GM18867 (cell line): ENCODE measurements around the gene GRP.

Source experiments
- ATAC-seq: cut with Tn5 transposase; IDR thresholded peaks from one replicate; pipeline ENCODE4 v1.9.1; 2021; ENCODE audit warnings: mild to moderate bottlenecking, moderate library complexity; ENCODE audit not compliant: unreplicated experiment

The GRP gene

DNA sequence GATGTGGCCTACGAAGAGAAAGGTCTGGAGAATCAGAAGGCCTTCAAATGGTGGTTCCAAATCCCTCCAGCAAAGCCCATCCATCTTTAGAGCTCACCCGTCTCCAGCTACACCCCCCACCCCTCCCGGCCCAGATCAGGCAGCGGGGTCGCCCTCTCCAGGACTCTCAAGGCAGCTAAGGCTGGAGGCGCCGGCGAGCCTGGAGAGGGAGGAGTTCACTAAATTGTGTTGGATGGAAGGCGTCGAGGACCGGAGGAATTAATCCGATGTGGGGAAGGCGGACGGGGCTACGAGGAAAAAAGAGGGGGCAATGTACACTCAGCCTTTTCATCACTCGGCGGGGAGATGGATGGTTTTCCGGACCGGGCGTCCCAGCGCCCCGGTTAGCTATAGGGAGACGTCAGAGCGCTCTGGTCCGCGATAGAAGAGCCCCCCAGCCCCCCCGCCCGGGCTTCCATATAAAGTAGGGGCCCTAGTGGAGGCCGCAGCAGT lies at the start of gene GRP:
Gene GRP (plus strand): TSS at position 487 of the 492 bp plus-strand sequence. CDS start 108 bp downstream, outside the sequence.
- no peak for ATAC-seq

DNA sequence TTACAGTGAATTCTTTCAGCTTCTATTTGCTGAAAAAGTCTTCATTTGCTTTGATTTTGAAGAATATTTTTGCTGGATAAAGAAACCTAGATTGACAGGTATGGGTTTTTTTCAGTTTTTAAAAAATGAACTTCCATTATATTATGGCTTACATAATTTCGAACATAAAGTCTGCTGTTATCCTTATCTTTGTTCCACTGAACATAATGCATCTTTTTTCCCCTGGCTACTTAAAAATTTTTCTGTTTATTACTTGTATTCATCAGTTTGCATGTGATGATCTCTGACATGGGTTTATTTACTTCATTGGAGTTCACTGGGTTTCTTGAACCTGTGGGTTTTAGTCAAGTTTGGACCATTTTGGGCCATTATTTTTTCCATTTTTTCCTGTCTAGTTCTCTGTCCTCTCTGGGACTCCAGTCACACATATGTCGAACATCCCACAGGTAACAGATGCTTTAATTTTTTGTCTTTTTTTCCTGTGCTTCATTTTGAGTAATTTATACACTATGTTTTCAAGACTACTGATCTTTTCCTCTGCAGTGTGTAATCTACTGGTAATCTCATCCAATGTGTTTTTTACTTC lies 47.2 kb upstream of the GRP start:
- ATAC-seq = no peak

DNA sequence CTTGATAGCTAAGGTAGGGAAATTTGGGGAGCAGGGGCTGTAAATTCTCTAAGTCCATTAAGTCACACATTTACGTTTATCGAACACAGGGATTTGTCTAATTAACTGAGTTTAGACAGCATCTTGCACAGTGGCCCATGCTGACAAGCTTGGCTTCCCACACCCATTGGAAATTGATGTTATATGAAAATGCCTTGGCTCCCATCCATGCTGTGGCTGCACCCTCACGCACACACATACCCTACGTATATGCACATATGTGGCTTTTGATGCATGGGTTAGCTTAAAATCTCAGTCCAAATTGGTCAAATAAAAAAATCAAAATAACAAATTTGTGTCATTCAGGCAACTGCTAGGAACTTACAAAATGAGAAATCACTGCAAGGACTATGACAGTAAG lies 42.5 kb upstream of the GRP start:
- ATAC-seq = no peak

DNA sequence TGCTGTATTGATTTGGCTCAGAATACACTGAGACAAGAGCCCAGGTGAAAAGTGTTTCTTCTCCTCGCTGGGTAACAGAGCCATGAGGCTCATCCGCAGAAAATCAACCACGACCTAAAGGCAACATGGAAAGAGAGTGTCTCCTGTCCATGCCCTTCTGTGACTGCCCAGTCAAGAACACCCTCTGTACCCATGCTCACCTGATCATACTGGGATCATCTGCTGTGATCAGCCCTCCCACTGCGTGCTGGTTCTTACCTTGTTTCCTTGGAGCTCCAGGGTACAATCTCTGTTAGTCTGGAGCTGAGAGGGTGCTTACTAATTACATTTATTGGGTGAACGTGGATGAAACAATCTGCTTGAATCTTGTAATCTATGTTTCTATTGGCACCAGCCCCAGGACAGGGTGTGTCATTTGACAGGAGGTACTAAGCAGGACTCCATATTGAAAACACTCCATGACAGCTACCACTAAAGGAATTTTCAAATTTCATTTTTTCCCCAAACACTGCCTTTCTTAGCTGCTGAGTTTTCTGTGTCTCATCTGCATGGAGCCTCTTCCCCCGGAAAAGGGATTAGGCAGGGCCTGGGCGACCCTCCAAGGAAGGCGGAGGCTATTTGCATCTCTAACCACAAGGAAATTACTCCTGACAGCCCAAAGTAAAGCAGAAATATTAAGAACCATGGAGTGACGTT lies 39.7 kb upstream of the GRP start:
- no peak for ATAC-seq

DNA sequence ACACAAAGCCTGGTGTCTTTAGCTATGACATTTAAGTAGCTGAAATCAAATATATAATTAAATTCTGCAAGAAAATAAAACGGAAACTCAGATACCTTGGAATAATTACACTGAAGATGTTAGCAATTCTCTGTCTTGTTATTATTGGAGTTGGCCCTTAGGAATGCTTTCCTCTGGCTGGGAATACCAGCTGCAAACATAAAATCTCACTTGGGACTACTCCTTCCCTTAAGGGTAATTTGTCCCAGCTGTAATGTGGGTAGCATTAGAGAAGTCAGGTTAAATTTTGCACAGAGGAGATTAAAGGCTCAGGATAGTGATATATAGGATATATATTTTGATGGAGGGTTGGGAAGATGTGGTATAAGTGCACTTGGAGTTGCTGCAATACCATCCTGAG lies 37.3 kb upstream of the GRP start:
- ATAC-seq = no peak

DNA sequence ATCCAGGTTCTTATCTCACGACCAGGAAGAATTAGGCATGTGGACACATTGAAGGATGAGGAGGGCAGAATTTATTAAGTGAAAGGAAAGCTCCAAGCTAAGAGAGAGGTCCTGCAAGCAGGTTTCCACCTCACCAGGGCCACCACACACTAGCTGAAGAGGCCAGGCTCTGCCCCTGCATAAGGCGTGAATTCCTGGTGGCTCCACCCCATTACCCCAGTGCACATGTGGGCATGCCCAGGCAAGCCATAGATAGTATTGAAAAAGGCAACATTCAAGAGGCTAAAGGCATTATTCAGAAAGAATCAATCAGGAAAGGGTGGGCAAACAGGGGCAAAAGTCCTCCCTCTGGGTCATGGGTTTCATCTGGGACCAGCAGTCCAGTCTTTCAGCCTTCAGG lies 30.9 kb upstream of the GRP start:
- ATAC-seq = no peak

DNA sequence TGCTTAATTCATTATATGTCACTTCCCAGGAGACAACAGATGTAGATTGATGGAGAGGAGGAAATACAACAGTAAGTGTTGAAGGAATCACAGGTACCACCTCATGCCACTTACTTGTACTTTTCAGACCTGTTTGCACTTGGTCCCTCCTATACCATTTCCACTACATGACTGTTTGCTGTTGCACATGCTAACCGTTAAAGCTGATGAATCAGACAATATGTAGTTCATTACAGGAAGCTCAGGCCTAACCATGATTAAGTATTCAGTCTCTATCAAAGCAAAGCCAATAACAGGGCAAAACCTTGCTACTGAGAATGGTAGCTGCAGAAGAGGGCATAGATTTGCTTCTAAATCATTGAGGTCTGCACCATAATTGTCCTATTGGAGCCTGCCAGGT lies 30.2 kb upstream of the GRP start:
- no peak for ATAC-seq

DNA sequence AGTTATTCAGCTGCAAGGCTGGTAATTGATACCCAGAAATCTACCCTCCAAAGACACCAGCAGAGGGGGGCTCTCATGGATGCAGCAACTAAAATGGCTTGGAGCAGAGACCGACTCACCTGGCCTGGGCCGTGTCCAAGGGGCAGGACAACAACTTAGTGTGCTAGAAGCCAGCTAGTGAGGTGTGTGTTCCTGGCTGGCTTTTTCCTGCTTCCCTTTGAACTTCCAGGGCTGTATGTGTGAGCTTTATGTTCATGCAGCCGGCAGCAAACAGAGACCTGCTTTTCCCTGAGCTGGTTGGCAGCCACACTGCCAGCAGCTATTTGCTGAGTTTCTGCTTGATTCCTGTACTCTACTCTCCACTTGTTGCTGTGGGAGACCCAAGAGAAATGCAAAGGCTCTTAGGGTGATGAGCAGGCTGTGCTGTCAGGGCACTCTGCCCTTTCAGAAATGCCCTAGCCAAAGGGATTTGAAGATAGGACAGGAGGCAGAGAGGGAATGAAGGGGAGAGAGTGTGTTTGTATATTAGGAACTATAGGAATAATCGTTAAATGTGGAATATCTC lies 23.7 kb upstream of the GRP start:
- ATAC-seq = no peak

DNA sequence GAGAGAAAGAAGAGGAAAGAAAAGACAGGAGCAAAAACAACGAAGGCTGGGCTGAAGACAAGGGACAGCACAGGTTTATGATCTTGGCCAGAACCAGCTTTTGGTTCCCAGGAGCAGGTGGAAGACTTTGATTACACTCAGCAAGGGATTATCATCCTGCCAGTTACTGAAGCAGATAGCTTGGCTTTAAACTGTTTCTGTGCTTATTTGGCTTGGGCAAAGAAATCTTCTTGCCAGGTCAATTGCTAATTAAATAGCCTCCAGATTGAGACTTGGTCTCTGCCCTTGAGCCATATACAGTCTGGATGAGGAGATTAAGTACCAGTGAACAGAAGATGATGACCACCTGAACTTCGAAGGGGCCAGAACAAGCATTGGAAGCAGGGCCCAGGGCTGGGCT lies 22.3 kb upstream of the GRP start:
- no peak for ATAC-seq

DNA sequence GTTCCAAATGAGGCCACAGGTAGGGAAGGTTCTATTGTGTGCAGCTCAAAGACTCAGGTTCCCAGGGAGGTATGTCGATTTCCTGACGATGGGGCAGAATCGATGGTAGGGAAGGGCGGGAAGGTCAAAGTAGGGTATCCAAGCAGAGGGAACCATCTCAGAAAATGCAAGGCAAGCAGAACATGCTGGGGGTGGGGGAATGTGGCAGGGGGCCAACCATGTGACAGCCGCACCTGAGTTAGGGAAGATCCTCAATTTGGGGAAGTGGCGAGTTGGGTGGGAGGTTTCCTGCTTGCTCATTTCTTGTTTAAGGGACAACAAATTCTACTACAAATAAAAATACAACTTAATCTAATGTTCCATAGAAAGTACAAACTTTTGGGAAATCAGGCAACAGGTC lies 21.7 kb upstream of the GRP start:
- ATAC-seq = no peak

DNA sequence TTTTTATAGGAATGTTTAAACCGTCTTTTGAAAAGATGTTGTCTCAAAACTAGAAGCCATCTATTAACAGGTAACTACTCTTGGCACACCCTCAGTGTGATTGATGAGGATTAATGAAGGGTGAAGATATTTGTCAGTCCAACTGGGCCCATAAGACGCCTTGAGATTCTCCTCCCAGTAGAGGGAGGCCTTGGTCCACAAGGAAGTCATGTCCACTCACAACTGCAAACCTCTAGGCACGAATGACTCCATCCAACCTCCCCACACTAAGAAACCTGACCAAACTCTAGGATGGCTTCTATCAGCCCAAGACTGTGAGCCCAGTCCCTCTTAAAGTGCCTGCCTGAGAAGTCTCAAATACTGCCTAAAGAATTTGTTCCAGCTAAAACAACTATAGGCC lies 19.2 kb upstream of the GRP start:
- ATAC-seq = no peak

DNA sequence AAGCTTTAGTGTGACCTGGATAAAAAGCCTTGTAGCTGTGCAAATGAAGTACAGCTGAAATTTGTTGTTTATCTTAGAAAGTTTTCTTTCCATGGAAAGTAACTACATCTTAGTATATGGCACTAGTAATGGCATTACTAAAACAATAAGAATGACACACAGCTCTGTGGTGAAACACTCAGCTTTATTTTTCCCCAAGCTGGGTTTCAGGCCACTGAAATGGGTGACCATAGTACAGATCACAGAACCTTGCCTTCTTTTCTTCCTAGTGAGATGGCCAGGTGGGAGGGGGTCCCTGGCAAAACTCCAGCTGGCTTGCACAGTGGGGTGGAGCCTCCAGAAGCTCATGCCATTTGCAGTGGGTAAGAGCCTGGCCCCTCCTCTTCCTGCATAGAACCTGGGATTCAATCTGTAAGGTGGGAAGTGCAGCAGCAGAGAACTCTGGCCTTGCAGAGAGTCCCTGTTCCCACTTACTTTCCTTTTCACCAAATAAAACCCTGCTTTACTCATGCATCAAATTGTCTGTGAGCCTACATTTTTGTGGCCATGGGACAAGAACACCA lies 17.6 kb upstream of the GRP start:
- ATAC-seq = no peak

DNA sequence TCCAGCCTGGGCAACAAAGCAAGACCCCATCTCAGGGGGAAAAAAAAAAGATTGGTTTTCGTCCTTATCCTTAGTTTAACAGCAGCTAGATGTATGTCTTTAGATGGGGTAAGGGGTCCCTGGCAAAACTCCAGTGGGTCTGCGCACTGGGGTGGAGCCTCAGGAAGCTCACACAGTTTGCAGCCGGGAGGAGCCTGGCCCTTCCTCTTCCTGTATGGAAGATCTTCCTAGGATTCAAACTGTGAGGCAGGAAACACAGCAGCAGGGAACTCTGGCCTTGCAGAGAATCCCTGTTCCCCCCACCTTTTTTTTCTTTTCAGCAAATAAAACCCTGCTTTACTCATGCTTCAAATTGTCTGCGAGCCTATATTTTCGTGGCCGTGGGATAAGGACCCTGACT lies 12.5 kb upstream of the GRP start:
- no peak for ATAC-seq

DNA sequence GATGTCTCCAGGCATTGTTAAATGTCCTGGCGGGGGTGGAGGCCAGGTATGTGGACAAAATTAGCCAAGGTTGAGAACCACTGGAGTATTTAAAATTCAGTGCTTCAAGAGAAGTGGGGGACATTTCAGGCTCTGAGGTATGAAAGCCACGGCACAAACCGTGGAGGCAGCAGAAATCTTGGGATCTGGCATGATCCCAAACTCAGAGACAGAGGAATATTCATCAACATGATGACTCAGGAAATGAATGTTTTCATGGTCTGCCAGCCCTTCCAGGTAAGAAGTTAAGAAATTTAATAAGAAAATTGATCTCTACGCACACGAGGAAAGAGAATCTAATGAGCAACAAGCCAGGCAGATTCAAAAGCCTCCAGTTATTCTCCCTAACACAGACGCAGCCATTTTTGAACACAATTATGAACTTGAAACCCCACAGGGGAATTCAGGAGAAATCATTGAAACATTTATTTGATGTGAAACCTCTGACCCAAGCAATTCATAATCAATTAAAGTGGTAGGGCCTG lies 11.3 kb upstream of the GRP start:
- no peak for ATAC-seq

DNA sequence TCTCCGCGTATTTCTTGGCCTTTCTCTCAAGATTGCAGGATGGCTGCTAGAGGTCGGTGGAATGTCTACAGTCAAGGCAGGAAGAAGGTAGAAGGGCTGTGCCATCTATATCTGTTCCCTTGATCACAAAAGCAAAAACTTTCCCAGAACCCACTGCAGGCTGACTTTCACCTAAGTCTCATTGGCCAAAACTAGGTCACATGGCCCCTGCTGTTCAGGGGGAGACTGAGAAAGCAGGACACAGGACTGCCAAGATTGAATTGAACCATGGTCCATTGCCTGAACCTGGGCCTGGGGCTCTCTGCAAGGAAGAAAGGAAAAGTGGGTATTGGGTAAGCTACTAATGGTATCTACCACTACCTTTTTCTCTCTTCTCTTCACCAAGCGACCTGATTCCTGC lies 9.7 kb upstream of the GRP start:
- no peak for ATAC-seq

DNA sequence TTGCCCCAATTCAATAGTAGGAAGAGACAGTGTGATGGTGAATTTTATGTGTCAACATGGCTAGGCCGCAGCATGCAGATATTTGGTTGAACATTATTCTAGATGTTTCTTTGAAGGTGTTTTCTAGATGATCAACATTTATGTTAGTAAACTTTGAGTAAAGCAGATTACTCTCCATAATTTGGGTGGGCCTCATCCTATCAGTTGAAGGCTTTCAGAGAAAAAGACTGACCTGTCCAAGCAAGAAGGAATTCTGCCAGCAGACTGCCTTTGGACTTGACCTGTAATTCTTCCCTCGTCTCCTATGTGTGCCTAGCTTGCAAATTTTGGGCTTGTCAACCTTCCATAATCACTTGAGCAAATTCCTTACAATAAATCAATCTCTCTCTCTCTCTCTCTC lies 8.3 kb upstream of the GRP start:
- no peak for ATAC-seq

DNA sequence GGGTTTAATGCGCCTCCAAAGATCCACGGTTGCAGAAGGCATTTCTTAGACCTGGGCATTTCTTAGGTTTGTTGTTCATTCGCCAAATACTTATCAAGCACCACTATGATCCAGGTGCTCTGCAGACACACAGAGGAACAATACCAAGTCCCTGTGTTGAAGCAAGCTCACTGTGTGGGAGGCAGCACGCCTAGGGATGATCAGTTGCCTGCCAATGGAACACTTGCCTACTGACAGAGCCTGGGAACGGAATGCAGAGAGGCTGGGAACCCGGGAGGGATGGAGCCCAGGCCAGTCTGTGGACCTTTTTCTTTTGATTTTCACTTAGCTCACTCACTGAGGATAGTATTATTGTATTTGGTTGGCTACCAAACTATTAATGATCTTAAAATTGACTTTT lies 1.9 kb upstream of the GRP start:
- ATAC-seq = no peak

DNA sequence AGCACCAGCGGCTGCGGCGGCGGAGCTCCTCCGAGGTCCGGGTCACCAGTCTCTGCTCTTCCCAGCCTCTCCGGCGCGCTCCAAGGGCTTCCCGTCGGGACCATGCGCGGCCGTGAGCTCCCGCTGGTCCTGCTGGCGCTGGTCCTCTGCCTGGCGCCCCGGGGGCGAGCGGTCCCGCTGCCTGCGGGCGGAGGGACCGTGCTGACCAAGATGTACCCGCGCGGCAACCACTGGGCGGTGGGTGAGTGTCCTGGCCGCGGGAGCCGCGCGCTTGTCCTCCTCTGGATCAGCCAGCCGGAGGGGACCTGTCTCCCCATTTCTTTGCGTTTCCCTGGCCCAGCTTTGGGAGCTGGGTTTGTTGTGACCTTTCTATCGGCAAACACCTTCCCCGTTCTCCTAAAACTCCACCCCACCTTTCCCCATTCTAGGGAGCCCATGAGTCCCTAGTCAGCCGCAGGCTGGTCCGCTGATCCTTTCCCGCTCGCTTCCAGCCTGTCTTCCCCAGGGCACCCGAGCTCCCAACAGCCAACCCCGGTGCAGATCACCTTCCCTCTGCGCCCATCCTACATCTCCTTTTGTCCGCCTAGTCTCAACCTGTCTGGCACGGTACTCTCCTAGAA lies 316 bp downstream of the GRP start:
- no peak for ATAC-seq

DNA sequence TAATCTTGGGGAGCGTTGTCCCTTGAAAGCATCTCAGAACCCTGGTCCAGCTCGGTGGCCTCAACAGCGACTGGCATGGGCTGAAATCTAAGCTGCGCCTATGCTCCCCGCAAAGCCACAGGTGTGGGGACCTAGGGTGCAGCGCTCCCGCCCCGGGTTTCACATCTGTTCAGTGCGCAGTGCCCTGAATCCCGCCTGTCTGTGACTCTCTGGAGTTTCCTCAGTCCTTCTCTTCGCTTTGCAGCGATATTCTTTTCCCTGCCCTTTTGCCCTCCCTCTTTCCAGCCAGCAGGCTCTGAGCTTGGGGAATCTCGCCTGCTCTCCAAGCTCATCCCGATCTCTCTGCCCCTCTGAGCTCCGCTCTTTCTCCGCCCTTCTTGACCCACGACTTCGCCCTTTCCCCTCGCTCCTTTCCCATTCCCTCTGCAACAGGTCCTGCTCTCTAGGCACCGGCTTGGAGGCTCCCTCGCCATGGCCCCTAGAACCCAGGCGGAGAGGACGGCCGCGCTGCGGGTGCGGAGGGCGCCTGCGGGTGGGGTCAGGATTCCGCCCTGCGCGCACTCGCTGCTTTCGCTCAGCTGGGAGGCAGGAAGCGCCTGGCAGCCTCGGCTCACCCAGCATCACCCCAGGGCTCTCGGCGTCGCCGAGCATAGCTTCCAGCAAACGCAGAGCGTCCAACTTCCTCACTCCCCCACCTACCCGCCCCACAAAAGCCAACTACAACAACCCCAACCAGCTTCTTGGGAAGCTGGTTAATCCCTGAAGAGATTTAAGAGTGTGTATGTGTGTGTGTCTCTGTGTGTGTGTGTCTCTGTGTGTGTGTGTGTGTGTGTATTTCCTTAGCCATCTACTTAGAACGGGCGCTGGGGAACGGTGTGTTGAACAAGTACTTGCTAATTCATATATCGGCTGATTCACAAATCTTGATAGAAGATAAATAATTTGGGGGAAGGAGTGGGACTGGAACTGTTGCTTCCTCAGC lies 1.1 kb downstream of the GRP start:
- ATAC-seq = no peak

DNA sequence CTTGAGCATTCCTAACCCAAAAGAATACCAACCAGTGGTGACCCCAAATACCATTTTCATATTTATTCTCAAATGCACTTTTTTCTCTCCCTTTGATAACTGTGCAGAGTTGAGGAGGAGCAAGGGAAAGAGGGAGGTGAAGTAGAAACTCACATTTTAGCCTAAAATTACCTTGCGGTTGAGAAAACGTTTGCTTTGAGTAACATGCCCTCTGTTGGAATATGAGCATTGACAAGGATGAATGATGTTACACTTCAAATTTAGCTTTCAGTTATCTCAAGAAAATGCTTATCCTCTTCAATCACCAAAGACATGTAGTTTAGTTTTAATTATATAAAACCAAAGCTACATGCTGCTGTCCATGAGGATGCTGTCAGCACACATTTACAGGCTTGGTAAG lies 2.4 kb downstream of the GRP start:
- no peak for ATAC-seq
